PC-3 (cell line): ENCODE data around the gene KRTAP10-5. TPM values are rescaled to one million over a fixed set of nuclear protein-coding genes. Genes with fewer than 3 reads are reported as not detected.

Experiments used
- ATAC-seq: fragments of 200-7000 bp; cut with Tn5 transposase; 2 replicates; pipeline ENCODE4 v1.9.1; 2020; ENCODE audit warnings: mild to moderate bottlenecking, moderate library complexity
- BruUV-seq: library from RNA; stranded (reverse); fragments of 400-500 nt; replicated peaks from 2 replicates; lab custom pipeline; 2021; lab: Mats Ljungman, UMichigan
- CTCF ChIA-PET: fragments of 300-600 bp; sonication (Branson Sonifier 250); formaldehyde crosslinking; loops from one replicate; lab custom pipeline; 2022; ENCODE audit warnings: antibody characterized with exemption; lab: Charles Lee
- POLR2A ChIA-PET: fragments of 300-600 bp; sonication (Branson Sonifier 250); formaldehyde crosslinking; loops from one replicate; lab custom pipeline; 2022; ENCODE audit warnings: antibody characterized with exemption; ENCODE audit not compliant: unreplicated experiment; lab: Charles Lee
- DNase-seq: peaks from one replicate; pipeline ENCODE4 v3.0.0-alpha.2; 2015
- H2AFZ ChIP-seq: fragments of 300-600 bp; sonication (generic); 2 replicates; pipeline ENCODE4 v1.6.0; 2016; ENCODE audit warnings: antibody characterized with exemption, low read length
- H3F3A ChIP-seq: fragments of 300-600 bp; sonication (generic); one replicate; pipeline ENCODE4 v1.6.0; 2017; ENCODE audit warnings: antibody characterized with exemption, low read length, control low read depth, mild to moderate bottlenecking; ENCODE audit not compliant: unreplicated experiment
- H3K27ac ChIP-seq: fragments of 300-600 bp; sonication (generic); 2 replicates; pipeline ENCODE4 v1.5.1; 2016; ENCODE audit warnings: mild to moderate bottlenecking, low read length
- H3K27me3 ChIP-seq: fragments of 300-600 bp; sonication (generic); 2 replicates; pipeline ENCODE4 v1.6.1; 2016; ENCODE audit warnings: low read length, mixed read lengths
- H3K36me3 ChIP-seq: fragments of 300-600 bp; sonication (generic); 2 replicates; pipeline ENCODE4 v1.6.1; 2016; ENCODE audit warnings: low read depth, mixed run types, low read length, mixed read lengths
- H3K4me1 ChIP-seq: fragments of 300-600 bp; sonication (generic); 2 replicates; pipeline ENCODE4 v1.5.1; 2016; ENCODE audit warnings: low read length; ENCODE audit not compliant: insufficient read depth
- H3K4me2 ChIP-seq: fragments of 300-600 bp; sonication (generic); 2 replicates; pipeline ENCODE4 v1.6.0; 2016; ENCODE audit warnings: low read length
- H3K4me3 ChIP-seq: fragments of 300-600 bp; sonication (generic); 2 replicates; pipeline ENCODE4 v1.5.1; 2016; ENCODE audit warnings: mild to moderate bottlenecking, low read length, mixed read lengths
- H3K79me2 ChIP-seq: fragments of 300-600 bp; sonication (generic); 2 replicates; pipeline ENCODE4 v1.6.1; 2017; ENCODE audit warnings: low read length, mixed read lengths
- H3K9ac ChIP-seq: fragments of 300-600 bp; sonication (generic); 2 replicates; pipeline ENCODE4 v1.6.0; 2016; ENCODE audit warnings: mild to moderate bottlenecking, low read length
- H3K9me2 ChIP-seq: fragments of 300-600 bp; sonication (generic); replicated peaks from 2 replicates; pipeline ENCODE4 v1.6.1; 2016; ENCODE audit warnings: mixed run types, low read length, mixed read lengths
- H3K9me3 ChIP-seq: fragments of 300-600 bp; sonication (generic); 2 replicates; pipeline ENCODE4 v1.6.1; 2016; ENCODE audit warnings: low read length, mixed read lengths
- H4K20me1 ChIP-seq: fragments of 300-600 bp; sonication (generic); 2 replicates; pipeline ENCODE4 v1.6.1; 2016; ENCODE audit warnings: low read length, mixed read lengths
- CTCF ChIP-seq: fragments of 300-600 bp; sonication (generic); conservative IDR thresholded peaks from 2 replicates; pipeline ENCODE4 v1.5.1; 2017; ENCODE audit warnings: antibody characterized with exemption, low read depth, mild to moderate bottlenecking, low read length
- EZH2 ChIP-seq: fragments of 300-600 bp; sonication (generic); IDR thresholded peaks from one replicate; pipeline ENCODE4 v1.6.1; 2017; ENCODE audit warnings: antibody characterized with exemption, mild to moderate bottlenecking, low read length; ENCODE audit not compliant: unreplicated experiment
- EZH2phosphoT487 ChIP-seq: fragments of 300-600 bp; sonication (generic); IDR thresholded peaks from 2 replicates; pipeline ENCODE4 v1.6.1; 2018; ENCODE audit warnings: mild to moderate bottlenecking, antibody characterized with exemption, low read length, borderline replicate concordance
- intact Hi-C: fragments of 100-400 bp; cut with micrococcal nuclease; formaldehyde crosslinking; loops from 2 replicates; pipeline ENCODE4 v1.9.0; 2023
- total RNA-seq: library from RNA; depleted of rRNA; stranded (reverse); fragments of >200 nt; gene quantifications from 2 replicates; pipeline ENCODE4 v1.2.3, GENCODE V29; 2014

Gene KRTAP10-5
- total RNA-seq, 1 experiment from 2014 or later, result not detected

DNA sequence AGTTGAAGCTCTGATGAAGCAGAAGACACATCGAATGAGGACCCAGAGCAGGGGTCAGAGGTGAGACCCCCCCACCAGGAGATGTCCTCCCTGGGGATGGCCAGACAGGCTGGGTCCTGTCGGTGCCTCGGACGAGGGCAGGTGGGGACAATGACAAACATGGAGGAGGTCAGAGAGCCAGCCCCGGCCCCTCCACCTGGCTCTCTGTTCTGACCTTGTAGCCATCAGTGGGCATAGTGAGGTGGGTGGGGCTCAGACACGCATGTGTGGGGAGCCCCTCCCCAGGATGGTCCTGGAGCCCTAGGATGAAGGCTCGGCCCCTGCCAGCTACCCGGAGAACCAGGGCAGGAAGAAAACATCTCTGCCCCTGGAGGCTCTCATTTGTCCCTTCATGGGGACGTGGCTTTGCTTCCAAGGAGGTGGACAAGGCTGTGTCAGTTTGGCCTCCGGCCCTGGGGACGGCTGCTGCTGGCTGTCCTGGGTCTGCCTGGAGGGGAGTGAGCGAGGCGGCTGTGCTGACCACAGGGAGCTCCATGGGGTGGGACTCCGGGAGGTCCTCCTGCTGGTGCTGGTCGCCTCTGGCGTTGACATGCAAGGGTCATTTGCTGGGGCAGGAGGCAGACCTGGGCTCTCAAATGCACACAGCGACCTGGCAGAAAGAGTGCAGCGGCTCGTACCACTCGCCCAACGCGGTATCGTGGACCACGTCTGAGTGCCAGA, 9.3 kb upstream of the KRTAP10-5 start:
- no peaks in the 10 kb centered on the region for H3K4me1 ChIP-seq
- H3K27ac ChIP-seq, result no peak overlapping the region
- H3K9me2 ChIP-seq, result no peaks in the 10 kb centered on the region
- no peak overlapping the region for H2AFZ ChIP-seq
- H3K27me3 ChIP-seq, result no peaks in the 10 kb centered on the region
- DNase-seq, result no peak
- no peaks in the 10 kb centered on the region for H3K9me3 ChIP-seq
- H3K36me3 ChIP-seq, result no peaks in the 10 kb centered on the region
- BruUV-seq, result no TSS peak
- no peaks in the 10 kb centered on the region for H3F3A ChIP-seq
- ATAC-seq, result no peak
- intact Hi-C loops, result no loop called here
- H3K9ac ChIP-seq, result no peak overlapping the region
- H3K4me3 ChIP-seq, result no peak overlapping the region
- no peaks in the 10 kb centered on the region for H4K20me1 ChIP-seq
- ChIA-PET POLR2A (no interaction called here), CTCF (no interaction called here)
- H3K79me2 ChIP-seq, result no peaks in the 10 kb centered on the region
- no peak for TF ChIP-seq EZH2phosphoT487
- H3K4me2 ChIP-seq, result no peak overlapping the region

DNA sequence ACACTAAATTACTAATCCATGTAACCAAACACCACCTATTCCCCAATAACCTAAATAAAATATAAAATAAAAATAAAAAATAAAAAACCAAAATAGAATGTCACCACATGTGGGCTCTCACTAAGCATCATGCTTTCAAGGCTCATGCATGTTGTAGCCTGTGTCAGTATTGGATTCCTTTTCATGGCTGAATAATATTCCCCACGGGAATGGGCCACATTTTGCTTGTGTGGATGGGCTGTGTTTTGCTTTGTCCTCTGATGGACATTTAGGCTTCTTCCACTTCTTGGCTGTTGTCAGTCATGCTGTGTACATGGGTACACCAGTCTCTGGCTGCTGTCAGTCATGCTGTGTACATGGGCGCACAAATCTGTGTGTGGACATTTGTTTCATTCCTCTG, 8.7 kb upstream of the KRTAP10-5 start:
- intact Hi-C loops, result no loop called here
- BruUV-seq, result no TSS peak

DNA sequence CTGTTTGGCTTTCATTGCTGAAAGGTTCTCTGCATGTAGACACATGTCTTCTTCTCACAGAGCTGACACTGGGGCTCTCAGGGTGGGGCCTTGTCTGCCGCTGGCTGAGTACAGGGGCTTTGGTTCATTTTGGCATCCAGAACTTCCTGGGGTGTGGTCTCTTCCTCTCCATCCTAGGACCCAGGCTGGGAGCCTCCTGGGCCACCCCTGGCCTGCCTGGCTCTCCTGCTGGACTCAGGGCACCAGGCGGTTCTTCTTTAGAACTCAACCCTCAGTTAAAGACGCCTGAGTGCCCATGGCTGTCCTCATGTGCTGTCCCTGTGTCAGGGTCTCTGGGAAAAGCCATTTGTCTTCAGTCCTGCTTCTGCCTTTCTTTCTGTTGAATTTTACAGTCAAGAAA, 5.5 kb upstream of the KRTAP10-5 start:
- no peak for DNase-seq
- H3K9me3 ChIP-seq, result 0 out of 2 replicates have a peak, but pooled peaks cover 5% of the 10 kb centered on the region
- no peak overlapping the region for H3K27ac ChIP-seq
- POLR2A ChIA-PET, result no interaction called here
- peaks cover 3% of the 10 kb centered on the region; the same call in 1 of the 2 replicates for H3K4me1 ChIP-seq
- H3F3A ChIP-seq, result no peaks in the 10 kb centered on the region
- BruUV-seq, result no TSS peak
- TF ChIP-seq EZH2, result no peak
- TF ChIP-seq EZH2phosphoT487, result no peak
- no peak for TF ChIP-seq CTCF
- no peaks in the 10 kb centered on the region for H4K20me1 ChIP-seq
- ATAC-seq, result no peak
- no peak overlapping the region for H2AFZ ChIP-seq
- H3K79me2 ChIP-seq, result no peaks in the 10 kb centered on the region
- intact Hi-C loops, result no loop called here
- no peaks in the 10 kb centered on the region for H3K36me3 ChIP-seq
- H3K27me3 ChIP-seq, result no peaks in the 10 kb centered on the region
- no peaks in the 10 kb centered on the region for H3K9me2 ChIP-seq
- no peak overlapping the region for H3K9ac ChIP-seq
- no peak overlapping the region for H3K4me3 ChIP-seq
- CTCF ChIA-PET, result no interaction called here
- H3K4me2 ChIP-seq, result no peak overlapping the region

More for the DNA sequence above, 8.7 kb upstream of the KRTAP10-5 start:
- Histone ChIP-seq H3K4me3 (no peak overlapping the region), H3K9me2 (no peaks in the 10 kb centered on the region), H2AFZ (no peak overlapping the region), H3K4me1 (no peaks in the 10 kb centered on the region), H4K20me1 (no peaks in the 10 kb centered on the region), H3K9ac (no peak overlapping the region), H3K9me3 (no peaks in the 10 kb centered on the region), H3K27me3 (no peaks in the 10 kb centered on the region), H3K27ac (no peak overlapping the region), H3F3A (no peaks in the 10 kb centered on the region), H3K79me2 (no peaks in the 10 kb centered on the region), H3K4me2 (no peak overlapping the region), H3K36me3 (no peaks in the 10 kb centered on the region)
- ChIA-PET CTCF (no interaction called here), POLR2A (no interaction called here)
- DNase-seq (no peak), ATAC-seq (no peak)
- TF ChIP-seq EZH2phosphoT487 (no peak), CTCF (no peak), EZH2 (no peak)
